H1 (cell line): ENCODE data around the gene MTNR1B. TPM values are rescaled to one million over a fixed set of nuclear protein-coding genes. Genes with fewer than 3 reads are reported as not detected.

Experiments used
- CTCF ChIA-PET: fragments of 300-600 bp; sonication (Branson Sonifier 250); formaldehyde crosslinking; loops from one replicate; lab custom pipeline; 2021; ENCODE audit not compliant: partially characterized antibody; lab: Charles Lee
- POLR2A ChIA-PET: fragments of 300-600 bp; sonication (Branson Sonifier 250); formaldehyde crosslinking; loops from one replicate; lab custom pipeline; 2021; ENCODE audit warnings: inconsistent platforms; ENCODE audit not compliant: partially characterized antibody; lab: Charles Lee
- DNase-seq, 2 experiments: peaks; one replicate each; pipeline versions ENCODE4 v3.0.0 to v3.0.0-alpha.2; 2010 to 2022; ENCODE audit warnings: low spot score in 2 of 2, low read depth in 1 of 2, mixed read lengths in 1 of 2
- FAIRE-seq: peaks from 2 replicates; lab custom pipeline; 2011; peaks lifted over from hg19 to GRCh38; lab: Jason Lieb, UNC
- H2AFZ ChIP-seq: 2 replicates; pipeline ENCODE4 v1.8.1; 2012; ENCODE audit warnings: low read length, inconsistent platforms
- H2AK5ac ChIP-seq: 2 replicates; pipeline ENCODE4 v1.6.1; 2013; ENCODE audit warnings: low read depth, low read length
- H2BK120ac ChIP-seq: replicated peaks from 2 replicates; pipeline ENCODE3; 2013; ENCODE audit warnings: low read depth, low read length, inconsistent platforms
- H2BK12ac ChIP-seq: 2 replicates; pipeline ENCODE4 v1.6.1; 2013; ENCODE audit warnings: low read depth, low read length
- H2BK15ac ChIP-seq: 2 replicates; pipeline ENCODE4 v1.6.1; 2013; ENCODE audit warnings: low read length
- H2BK20ac ChIP-seq: 2 replicates; pipeline ENCODE4 v1.6.1; 2013; ENCODE audit warnings: low read length
- H2BK5ac ChIP-seq: 2 replicates; pipeline ENCODE4 v1.6.1; 2013; ENCODE audit warnings: low read depth, low read length
- H3K14ac ChIP-seq: 2 replicates; pipeline ENCODE4 v1.6.1; 2013; ENCODE audit warnings: inconsistent platforms; ENCODE audit not compliant: insufficient read length
- H3K18ac ChIP-seq: 2 replicates; pipeline ENCODE4 v1.6.1; 2013; ENCODE audit warnings: low read length; ENCODE audit errors: extremely low read depth
- H3K23ac ChIP-seq: 2 replicates; pipeline ENCODE4 v1.6.1; 2013; ENCODE audit warnings: inconsistent platforms; ENCODE audit not compliant: insufficient read length
- H3K23me2 ChIP-seq: 2 replicates; pipeline ENCODE4 v1.6.1; 2013; ENCODE audit warnings: low read depth, low read length
- H3K27ac ChIP-seq: 2 replicates; pipeline ENCODE4 v1.6.1; 2011; ENCODE audit warnings: low read depth, low read length, inconsistent platforms
- H3K27me3 ChIP-seq, 4 experiments: replicated peaks in 1 of 4; 1 replicate in 1 of 4; 2 replicates in 3 of 4; pipeline versions ENCODE4 v1.6.1 to v1.8.1; 2011 to 2013; ENCODE audit warnings: low read length in 3 of 4, mild to moderate bottlenecking in 3 of 4, inconsistent platforms in 2 of 4, mixed read lengths in 2 of 4, moderate library complexity in 1 of 4; ENCODE audit not compliant: control insufficient read depth in 3 of 4, insufficient read depth in 3 of 4; ENCODE audit errors: extremely low read depth in 1 of 4
- H3K36me3 ChIP-seq, 4 experiments: 2 replicates each; pipeline versions ENCODE4 v1.6.1 to v1.8.1; 2011 to 2013; ENCODE audit warnings: mild to moderate bottlenecking in 4 of 4, low read length in 3 of 4, moderate library complexity in 2 of 4, control low read depth in 1 of 4, inconsistent platforms in 1 of 4; ENCODE audit not compliant: insufficient read depth in 4 of 4, control insufficient read depth in 2 of 4
- H3K4ac ChIP-seq: replicated peaks from 2 replicates; pipeline ENCODE3; 2013; ENCODE audit warnings: low read length, low read depth, mixed read lengths, inconsistent platforms; ENCODE audit not compliant: insufficient read length
- H3K4me1 ChIP-seq, 4 experiments: replicated peaks in 1 of 4; 1 replicate in 1 of 4; 2 replicates in 3 of 4; pipeline versions ENCODE4 v1.6.1 to v1.8.1; 2011 to 2013; ENCODE audit warnings: low read length in 3 of 4, inconsistent platforms in 2 of 4, mixed read lengths in 1 of 4; ENCODE audit not compliant: insufficient read depth in 4 of 4, control insufficient read depth in 3 of 4
- H3K4me2 ChIP-seq, 2 experiments: 2 replicates each; pipeline versions ENCODE4 v1.6.1 to v1.8.1; 2011 to 2013; ENCODE audit warnings: low read depth in 2 of 2, low read length in 2 of 2, control low read depth in 1 of 2, inconsistent platforms in 1 of 2, mild to moderate bottlenecking in 1 of 2; ENCODE audit not compliant: insufficient read depth in 1 of 2
- H3K4me3 ChIP-seq, 4 experiments: fragments of 200-600, 300-600 bp in 1 of 4; sonication (generic), shearing (Covaris generic), sonication (Bioruptor Twin) in 1 of 4; 2 replicates each; pipeline versions ENCODE4 v1.5.1 to v1.8.1; 2011 to 2016; ENCODE audit warnings: low read length in 4 of 4, low read depth in 3 of 4, control low read depth in 2 of 4, inconsistent platforms in 2 of 4, mild to moderate bottlenecking in 2 of 4, mixed read lengths in 1 of 4, moderate library complexity in 1 of 4; ENCODE audit not compliant: insufficient read depth in 2 of 4; ENCODE audit errors: extremely low read depth in 1 of 4
- H3K56ac ChIP-seq: replicated peaks from 2 replicates; pipeline ENCODE3; 2013; ENCODE audit warnings: low read depth, mild to moderate bottlenecking, mixed read lengths, low read length, inconsistent platforms; ENCODE audit not compliant: insufficient read length
- H3K79me1 ChIP-seq: 2 replicates; pipeline ENCODE4 v1.6.1; 2013; ENCODE audit warnings: low read depth, low read length, control low read depth
- H3K79me2 ChIP-seq, 2 experiments: 2 replicates each; pipeline versions ENCODE4 v1.6.1 to v1.8.1; 2012 to 2013; ENCODE audit warnings: low read length in 2 of 2, mild to moderate bottlenecking in 2 of 2, inconsistent platforms in 1 of 2; ENCODE audit not compliant: insufficient read depth in 2 of 2, control insufficient read depth in 1 of 2
- H3K9ac ChIP-seq, 4 experiments: replicated peaks in 1 of 4; 1 replicate in 1 of 4; 2 replicates in 3 of 4; pipeline versions ENCODE4 v1.6.1 to v1.8.1; 2011 to 2013; ENCODE audit warnings: low read depth in 3 of 4, low read length in 3 of 4, control low read depth in 2 of 4, mild to moderate bottlenecking in 2 of 4, moderate library complexity in 2 of 4, inconsistent platforms in 1 of 4; ENCODE audit errors: extremely low read depth in 1 of 4
- H3K9me3 ChIP-seq, 2 experiments: 2 replicates each; pipeline versions ENCODE4 v1.6.1 to v1.8.1; 2012 to 2013; ENCODE audit warnings: mild to moderate bottlenecking in 2 of 2, moderate library complexity in 2 of 2, control low read depth in 1 of 2, inconsistent platforms in 1 of 2, low read depth in 1 of 2, low read length in 1 of 2, mixed read lengths in 1 of 2; ENCODE audit not compliant: insufficient read depth in 2 of 2
- H4K20me1 ChIP-seq, 2 experiments: replicated peaks in 1 of 2; 2 replicates each; pipeline versions ENCODE3 to v1.8.1; 2011 to 2013; ENCODE audit warnings: inconsistent platforms in 2 of 2, low read length in 2 of 2, mild to moderate bottlenecking in 1 of 2; ENCODE audit not compliant: insufficient read depth in 2 of 2, control insufficient read depth in 1 of 2
- H4K5ac ChIP-seq: 2 replicates; pipeline ENCODE4 v1.6.1; 2013; ENCODE audit warnings: low read length, low read depth, mixed read lengths, inconsistent platforms; ENCODE audit not compliant: insufficient read length
- H4K8ac ChIP-seq: 2 replicates; pipeline ENCODE4 v1.8.0; 2013; ENCODE audit warnings: mild to moderate bottlenecking, moderate library complexity, low read length, inconsistent platforms; ENCODE audit not compliant: insufficient read depth; ENCODE audit errors: extremely low read depth
- H4K91ac ChIP-seq: replicated peaks from 2 replicates; pipeline ENCODE3; 2013; ENCODE audit warnings: low read length, mixed read lengths, inconsistent platforms; ENCODE audit not compliant: insufficient read length
- EGR1 ChIP-seq: IDR thresholded peaks from 2 replicates; pipeline ENCODE4 v1.6.1; 2011; ENCODE audit warnings: low read depth, low read length, borderline replicate concordance
- JUND ChIP-seq: IDR thresholded peaks from 2 replicates; pipeline ENCODE4 v1.6.1; 2011; ENCODE audit warnings: mild to moderate bottlenecking, improper control_type of control experiment, low read length
- KDM1A ChIP-seq: fragments of 200-600, 300-600 bp; sonication (generic); IDR thresholded peaks from 2 replicates; pipeline ENCODE4 v1.7.1; 2016; ENCODE audit warnings: mild to moderate bottlenecking, low read length, borderline replicate concordance
- MAFK ChIP-seq: IDR thresholded peaks from 2 replicates; pipeline ENCODE4 v1.6.1; 2012; ENCODE audit warnings: low read depth, mild to moderate bottlenecking, improper control_type of control experiment, low read length
- NANOG ChIP-seq: IDR thresholded peaks from 2 replicates; pipeline ENCODE4 v1.6.1; 2011; ENCODE audit warnings: low read length, low read depth, mild to moderate bottlenecking, inconsistent platforms; ENCODE audit not compliant: insufficient read depth, poor library complexity, severe bottlenecking
- RFX5 ChIP-seq: IDR thresholded peaks from 2 replicates; pipeline ENCODE4 v1.6.1; 2011; ENCODE audit warnings: low read depth, low read length, improper control_type of control experiment, borderline replicate concordance
- SP2 ChIP-seq: IDR thresholded peaks from 2 replicates; pipeline ENCODE4 v1.6.1; 2012; ENCODE audit warnings: mild to moderate bottlenecking, low read length, inconsistent platforms
- SP4 ChIP-seq: IDR thresholded peaks from 2 replicates; pipeline ENCODE4 v1.6.1; 2012; ENCODE audit warnings: low read length, inconsistent platforms
- SRF ChIP-seq: IDR thresholded peaks from 2 replicates; pipeline ENCODE4 v1.6.1; 2011; ENCODE audit warnings: mild to moderate bottlenecking, low read depth, low read length, moderate library complexity
- YY1 ChIP-seq: IDR thresholded peaks from 2 replicates; pipeline ENCODE4 v1.6.1; 2011; ENCODE audit warnings: low read depth, mild to moderate bottlenecking, low read length
- WGBS, 2 experiments: shearing (Covaris generic) in 1 of 2; methylation state at CpG; one replicate each; pipeline versions ENCODE4 v1.1.6 to v1.1.7; 2013 to 2015; ENCODE audit warnings: low lambda C conversion rate in 2 of 2, mixed read lengths in 2 of 2, inconsistent platforms in 1 of 2, low coverage in 1 of 2, missing lambda C conversion rate in 1 of 2; ENCODE audit not compliant: insufficient replicate concordance in 2 of 2, insufficient coverage in 1 of 2, insufficient read length in 1 of 2; ENCODE audit errors: extremely low coverage in 1 of 2, missing lambda C conversion rate in 1 of 2; 5-methylcytosine and 5-hydroxymethylcytosine counted together
- polyA plus RNA-seq, 7 experiments: library from polyadenylated mRNA; depleted of rRNA in 3 of 7; stranded (reverse) in 5 of 7; unstranded in 2 of 7; fragments of >200 nt in 5 of 7; fragments of 200-250 nt in 2 of 7; gene quantifications; 1 replicate in 5 of 7; 2 replicates in 1 of 7; 4 replicates in 1 of 7; pipeline versions ENCODE4 v1.2.1 to v1.2.3, GENCODE V29; 2011 to 2013; ENCODE audit warnings: missing spikeins in 2 of 7, mixed read lengths in 2 of 7
- total RNA-seq: library from RNA; stranded (reverse); fragmentation: NEBNext Ultra II Directional; extraction: Animal tissue kit (Norgen Biotek cat#: 25700); gene quantifications from 2 replicates; pipeline ENCODE4 v1.2.1, GENCODE V29; 2021

Gene MTNR1B
- total and polyA plus RNA-seq, 2 of the 8 experiments (the other 6 are each of a cell fraction or from before 2014, with no cell fraction given): 0.08 TPM; not detected in 1

DNA sequence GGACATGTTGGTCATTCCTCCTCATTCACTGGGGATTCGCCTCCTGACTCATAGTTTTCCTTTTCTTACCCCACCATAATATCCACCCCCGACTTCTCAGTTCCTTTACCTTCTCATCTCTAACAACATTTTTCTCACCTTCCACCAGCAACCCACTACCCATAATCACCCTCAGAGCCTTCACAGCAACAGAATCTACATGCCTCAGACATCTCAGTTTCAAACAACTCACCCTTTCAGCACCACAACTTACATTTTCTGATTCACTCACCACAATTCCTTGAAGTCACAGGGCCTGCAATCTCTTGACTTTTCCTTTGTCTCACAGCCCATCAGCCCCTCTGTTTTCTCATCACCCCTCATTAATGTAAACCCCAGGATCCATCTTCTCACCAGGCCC is 2.3 kb upstream of the MTNR1B start:
- H2BK120ac ChIP-seq: no peak overlapping the region

More for the DNA sequence above, 2.3 kb upstream of the MTNR1B start:
- H3K9ac ChIP-seq: no peak overlapping the region
- no peak overlapping the region for H2BK5ac ChIP-seq
- no peak overlapping the region for H3K23ac ChIP-seq
- H3K4me1 ChIP-seq: peaks cover 0 to 2% (median 1%) of the 10 kb centered on the region in 4 experiments; a peak in 3 of 7 replicates
- peaks cover 12 to 25% (median 18%) of the 10 kb centered on the region in 4 experiments for H3K27me3 ChIP-seq
- FAIRE-seq (no peak), DNase-seq (no peak)
- H3K36me3 ChIP-seq: no peaks in the 10 kb centered on the region
- H2BK15ac ChIP-seq: no peak overlapping the region
- no peak overlapping the region for H4K8ac ChIP-seq
- no peak overlapping the region for H3K4me2 ChIP-seq
- H3K56ac ChIP-seq: no peak overlapping the region
- no peaks in the 10 kb centered on the region for H3K79me2 ChIP-seq
- H3K79me1 ChIP-seq: no peaks in the 10 kb centered on the region
- H2AK5ac ChIP-seq: no peak overlapping the region
- H3K27ac ChIP-seq: no peak overlapping the region
- H3K23me2 ChIP-seq: peaks cover 9% of the 10 kb centered on the region
- H4K91ac ChIP-seq: no peak overlapping the region
- no peak overlapping the region for H2BK12ac ChIP-seq
- no peak overlapping the region for H2AFZ ChIP-seq
- H2BK20ac ChIP-seq: no peak overlapping the region
- H4K20me1 ChIP-seq: no peaks in the 10 kb centered on the region
- 87 to 100% methylated on average over 1 to 2 of the region's 2 CpGs for WGBS, 2 experiments
- H3K18ac ChIP-seq: no peak overlapping the region
- TF ChIP-seq JUND (no peak), SP2 (no peak), EGR1 (no peak), MAFK (no peak), NANOG (no peak), YY1 (no peak), RFX5 (no peak), KDM1A (no peak), SP4 (no peak), SRF (no peak)
- TF ChIP-seq, all 59 proteins: peak for 0
- no peak overlapping the region for H4K5ac ChIP-seq
- H3K9me3 ChIP-seq: no peaks in the 10 kb centered on the region
- H3K4ac ChIP-seq: no peak overlapping the region
- ChIA-PET CTCF (interaction anchor here (1.0 to 4.8 kb wide), 3 partner anchors 25 to 229 kb away, joined by 3 to 22 read pairs (median 3); no protein-coding TSS in a partner anchor), POLR2A (no interaction called here)
- no peak overlapping the region for H3K14ac ChIP-seq
- H3K4me3 ChIP-seq: no peak overlapping the region
